ENCODE measurements around the gene XYLT1. TPM values are rescaled to one million over a fixed set of nuclear protein-coding genes. Genes with fewer than 3 reads are reported as not detected.

The XYLT1 gene
- polyA plus RNA-seq, 1 donor from 2014 or later, result 3.3 TPM

- peaks cover 4% of the 10 kb centered on the region for H3K79me2 ChIP-seq (replicated peaks; ENCODE audit: insufficient read depth, low read length)
- no peak overlapping the region for H3K27ac ChIP-seq (ENCODE audit: low read length)
- H3K9me3 ChIP-seq (ENCODE audit: low read length), result no peaks in the 10 kb centered on the region
- no peaks in the 10 kb centered on the region for H4K20me1 ChIP-seq (ENCODE audit: insufficient read depth)
- no peaks in the 10 kb centered on the region for H3K9me2 ChIP-seq (ENCODE audit: insufficient read depth, low read length)
- H2AFZ ChIP-seq (ENCODE audit: low read depth, low read length), result no peak overlapping the region
- no peak overlapping the region for H3K9ac ChIP-seq (ENCODE audit: low read length)
- no peaks in the 10 kb centered on the region for H3F3A ChIP-seq (ENCODE audit: insufficient read depth, low read length, poor library complexity, severe bottlenecking)
- H3K36me3 ChIP-seq (ENCODE audit: insufficient read depth, low read length), result no peaks in the 10 kb centered on the region
- H3K4me3 ChIP-seq (ENCODE audit: low read length), result no peak overlapping the region
- H3K4me2 ChIP-seq (ENCODE audit: low read length), result no peak overlapping the region
- TF ChIP-seq POLR2AphosphoS5 (IDR thresholded peaks at IDR 0.05), result no peak
- no peak for TF ChIP-seq EZH2 (IDR thresholded peaks at IDR 0.05; ENCODE audit: borderline replicate concordance, insufficient read depth, low read length, poor library complexity, severe bottlenecking)
- no peak for TF ChIP-seq REST (IDR thresholded peaks at IDR 0.05; ENCODE audit: borderline replicate concordance)
- TF ChIP-seq CTCF (IDR thresholded peaks at IDR 0.05; ENCODE audit: poor library complexity, severe bottlenecking), result no peak
- no peak for TF ChIP-seq EP300 (conservative IDR thresholded peaks at IDR 0.05; ENCODE audit: poor library complexity, severe bottlenecking)
- no peaks in the 10 kb centered on the region for H3K27me3 ChIP-seq (ENCODE audit: insufficient read depth, low read depth, low read length)
Observed at GRCh38 chr16:17203424-17203823, 267.3 kb downstream of the XYLT1 start.

GRCh38 chr16:17199135-17199534, 271.6 kb downstream of the XYLT1 start:
- H3K79me2 ChIP-seq (replicated peaks; ENCODE audit: insufficient read depth, low read length), result no peaks in the 10 kb centered on the region
- no peaks in the 10 kb centered on the region for H3F3A ChIP-seq (ENCODE audit: insufficient read depth, low read length, poor library complexity, severe bottlenecking)
- no peak overlapping the region for H3K4me3 ChIP-seq (ENCODE audit: low read length)
- H2AFZ ChIP-seq (ENCODE audit: low read depth, low read length), result no peak overlapping the region
- H3K4me2 ChIP-seq (ENCODE audit: low read length), result no peak overlapping the region
- no peaks in the 10 kb centered on the region for H3K27me3 ChIP-seq (ENCODE audit: insufficient read depth, low read depth, low read length)
- H3K9me2 ChIP-seq (ENCODE audit: insufficient read depth, low read length), result no peaks in the 10 kb centered on the region
- no peaks in the 10 kb centered on the region for H4K20me1 ChIP-seq (ENCODE audit: insufficient read depth)
- no peak overlapping the region for H3K9ac ChIP-seq (ENCODE audit: low read length)
- H3K27ac ChIP-seq (ENCODE audit: low read length), result no peak overlapping the region
- H3K9me3 ChIP-seq (ENCODE audit: low read length), result no peaks in the 10 kb centered on the region
- TF ChIP-seq EZH2 (IDR thresholded peaks at IDR 0.05; ENCODE audit: borderline replicate concordance, insufficient read depth, low read length, poor library complexity, severe bottlenecking) (no peak), EP300 (conservative IDR thresholded peaks at IDR 0.05; ENCODE audit: poor library complexity, severe bottlenecking) (no peak), SMC3 (conservative IDR thresholded peaks at IDR 0.05; ENCODE audit: poor library complexity) (no peak), TAF1 (IDR thresholded peaks at IDR 0.05; ENCODE audit: low read depth) (no peak), RAD21 (conservative IDR thresholded peaks at IDR 0.05) (no peak), MXI1 (conservative IDR thresholded peaks at IDR 0.05; ENCODE audit: poor library complexity, severe bottlenecking) (no peak), POLR2AphosphoS5 (IDR thresholded peaks at IDR 0.05) (no peak), CTCF (IDR thresholded peaks at IDR 0.05; ENCODE audit: poor library complexity, severe bottlenecking) (no peak), REST (IDR thresholded peaks at IDR 0.05; ENCODE audit: borderline replicate concordance) (no peak)
- H3K36me3 ChIP-seq (ENCODE audit: insufficient read depth, low read length), result peaks cover 7% of the 10 kb centered on the region
